ENCODE data around the gene PDE6A.
"Not testable (repeated sequence)": the region's sequence is repeated elsewhere in the genome, so short reads cannot be mapped to it uniquely, and the experiment has no call there.

Gene PDE6A

GRCh38 chr5:149881874-149882273, 62.7 kb downstream of the PDE6A start:
- no peak overlapping the region for H3K4me3 ChIP-seq (ENCODE audit: low read depth, low read length)
- TF ChIP-seq CTCF (IDR thresholded peaks at IDR 0.05; ENCODE audit: low read depth, low read length), result no peak

- no peak for TF ChIP-seq CTCF (IDR thresholded peaks at IDR 0.05; ENCODE audit: low read depth, low read length)
- no peak overlapping the region for H3K4me3 ChIP-seq (ENCODE audit: low read depth, low read length)
Measured at GRCh38 chr5:149881069-149881622, 63.4 kb downstream of the PDE6A start.

- not testable (repeated sequence) for H3K4me3 ChIP-seq (ENCODE audit: low read depth, low read length)
Measured at GRCh38 chr5:149879593-149879992, 65.0 kb downstream of the PDE6A start.

GRCh38 chr5:149878371-149878770, 66.2 kb downstream of the PDE6A start:
- H3K4me3 ChIP-seq (ENCODE audit: low read depth, low read length), result no peak overlapping the region
- no peak for TF ChIP-seq CTCF (IDR thresholded peaks at IDR 0.05; ENCODE audit: low read depth, low read length)

- H3K4me3 ChIP-seq (ENCODE audit: low read depth, low read length), result no peak overlapping the region
- no peak for TF ChIP-seq CTCF (IDR thresholded peaks at IDR 0.05; ENCODE audit: low read depth, low read length)
Measured at GRCh38 chr5:149873896-149874295, 70.7 kb downstream of the PDE6A start.

- TF ChIP-seq CTCF (IDR thresholded peaks at IDR 0.05; ENCODE audit: low read depth, low read length), result no peak
- H3K4me3 ChIP-seq (ENCODE audit: low read depth, low read length), result no peak overlapping the region
Measured at GRCh38 chr5:149872351-149873040, 72.1 kb downstream of the PDE6A start.

- no peak for TF ChIP-seq CTCF (IDR thresholded peaks at IDR 0.05; ENCODE audit: low read depth, low read length)
- no peak overlapping the region for H3K4me3 ChIP-seq (ENCODE audit: low read depth, low read length)
Measured at GRCh38 chr5:149871471-149871870, 73.1 kb downstream of the PDE6A start.

- no peak overlapping the region for H3K4me3 ChIP-seq (ENCODE audit: low read depth, low read length)
- no peak for TF ChIP-seq CTCF (IDR thresholded peaks at IDR 0.05; ENCODE audit: low read depth, low read length)
Measured at GRCh38 chr5:149870697-149871096, 73.9 kb downstream of the PDE6A start.
